ENCODE data around the gene AGAP1. TPM values are rescaled to one million over a fixed set of nuclear protein-coding genes. Genes with fewer than 3 reads are reported as not detected.
A peak's percentile ranks its signal among the peaks of the same experiment; 100 is the strongest.

Gene AGAP1
- total RNA-seq, 1 donor from 2014 or later = 20.4 TPM

DNA sequence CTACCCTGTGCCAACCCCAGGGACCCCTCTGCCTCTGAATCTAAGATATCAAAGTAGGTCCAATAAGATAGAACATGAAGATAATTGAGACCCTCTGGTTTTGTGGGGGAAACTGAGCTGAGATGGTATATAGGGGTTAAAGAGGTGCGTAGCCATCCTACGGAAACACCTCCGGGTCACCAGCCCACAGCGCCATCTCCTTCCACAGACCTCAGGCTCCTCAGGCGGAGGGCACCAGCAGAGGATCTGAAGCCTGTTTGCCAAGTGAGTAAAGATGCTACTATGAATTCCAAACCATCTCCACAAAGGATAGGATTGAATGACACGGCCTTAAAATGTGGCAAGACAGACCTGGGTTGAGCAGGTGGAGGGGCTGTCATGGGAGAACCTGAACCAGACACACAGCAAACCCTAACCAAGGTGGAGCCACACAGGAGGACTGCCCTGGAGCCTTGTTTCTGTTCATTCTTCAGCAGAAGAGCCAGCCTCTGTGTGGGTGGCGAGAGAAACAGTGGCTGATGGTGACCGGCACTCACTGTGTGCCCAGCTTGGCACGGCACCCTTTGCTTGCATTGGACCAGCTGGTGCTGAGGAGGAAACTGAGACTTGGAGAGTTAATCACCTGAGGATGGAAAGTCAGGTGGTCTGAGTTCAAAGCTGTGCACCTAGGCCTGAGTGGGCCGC is 664.1 kb downstream of the AGAP1 start:
- H3K9me3 Mint-ChIP-seq = peaks cover 11% of the 10 kb centered on the region
- peaks cover 73% of the 10 kb centered on the region for H4K20me1 ChIP-seq (ENCODE audit: low read depth)
- H2AFZ ChIP-seq (replicated peaks) = no peak overlapping the region
- H3K9me3 ChIP-seq (ENCODE audit: low read depth) = no peaks in the 10 kb centered on the region
- H3K4me3 ChIP-seq = no peak overlapping the region
- H3K36me3 Mint-ChIP-seq = peaks cover 5% of the 10 kb centered on the region
- no peaks in the 10 kb centered on the region for H3K36me3 ChIP-seq
- no peak for DNase-seq (ENCODE audit: low spot score)
- peaks cover 53% of the 10 kb centered on the region for H3K27me3 Mint-ChIP-seq (ENCODE audit: insufficient read depth, low read depth)
- peaks cover 17% of the 10 kb centered on the region for H3F3A ChIP-seq (ENCODE audit: low read depth)
- H3K27me3 ChIP-seq = peaks cover 100% of the 10 kb centered on the region
- H3K4me2 ChIP-seq = no peak overlapping the region
- H3K27ac Mint-ChIP-seq = no peak overlapping the region
- H3K4me3 Mint-ChIP-seq = no peak overlapping the region
- no peak overlapping the region for H3K27ac ChIP-seq
- no peak overlapping the region for H3K9ac ChIP-seq
- peaks cover 34% of the 10 kb centered on the region for H3K4me1 Mint-ChIP-seq
- peaks cover 16% of the 10 kb centered on the region for H3K4me1 ChIP-seq
- no peaks in the 10 kb centered on the region for H3K79me2 ChIP-seq (ENCODE audit: low read depth)
- TF ChIP-seq EZH2phosphoT487 (IDR thresholded peaks at IDR 0.05) = no peak
- TF ChIP-seq EZH2 (IDR thresholded peaks at IDR 0.05) = no peak
- TF ChIP-seq, protein P1, sequence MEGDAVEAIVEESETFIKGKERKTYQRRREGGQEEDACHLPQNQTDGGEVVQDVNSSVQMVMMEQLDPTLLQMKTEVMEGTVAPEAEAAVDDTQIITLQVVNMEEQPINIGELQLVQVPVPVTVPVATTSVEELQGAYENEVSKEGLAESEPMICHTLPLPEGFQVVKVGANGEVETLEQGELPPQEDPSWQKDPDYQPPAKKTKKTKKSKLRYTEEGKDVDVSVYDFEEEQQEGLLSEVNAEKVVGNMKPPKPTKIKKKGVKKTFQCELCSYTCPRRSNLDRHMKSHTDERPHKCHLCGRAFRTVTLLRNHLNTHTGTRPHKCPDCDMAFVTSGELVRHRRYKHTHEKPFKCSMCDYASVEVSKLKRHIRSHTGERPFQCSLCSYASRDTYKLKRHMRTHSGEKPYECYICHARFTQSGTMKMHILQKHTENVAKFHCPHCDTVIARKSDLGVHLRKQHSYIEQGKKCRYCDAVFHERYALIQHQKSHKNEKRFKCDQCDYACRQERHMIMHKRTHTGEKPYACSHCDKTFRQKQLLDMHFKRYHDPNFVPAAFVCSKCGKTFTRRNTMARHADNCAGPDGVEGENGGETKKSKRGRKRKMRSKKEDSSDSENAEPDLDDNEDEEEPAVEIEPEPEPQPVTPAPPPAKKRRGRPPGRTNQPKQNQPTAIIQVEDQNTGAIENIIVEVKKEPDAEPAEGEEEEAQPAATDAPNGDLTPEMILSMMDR (IDR thresholded peaks at IDR 0.05) = no peak

DNA sequence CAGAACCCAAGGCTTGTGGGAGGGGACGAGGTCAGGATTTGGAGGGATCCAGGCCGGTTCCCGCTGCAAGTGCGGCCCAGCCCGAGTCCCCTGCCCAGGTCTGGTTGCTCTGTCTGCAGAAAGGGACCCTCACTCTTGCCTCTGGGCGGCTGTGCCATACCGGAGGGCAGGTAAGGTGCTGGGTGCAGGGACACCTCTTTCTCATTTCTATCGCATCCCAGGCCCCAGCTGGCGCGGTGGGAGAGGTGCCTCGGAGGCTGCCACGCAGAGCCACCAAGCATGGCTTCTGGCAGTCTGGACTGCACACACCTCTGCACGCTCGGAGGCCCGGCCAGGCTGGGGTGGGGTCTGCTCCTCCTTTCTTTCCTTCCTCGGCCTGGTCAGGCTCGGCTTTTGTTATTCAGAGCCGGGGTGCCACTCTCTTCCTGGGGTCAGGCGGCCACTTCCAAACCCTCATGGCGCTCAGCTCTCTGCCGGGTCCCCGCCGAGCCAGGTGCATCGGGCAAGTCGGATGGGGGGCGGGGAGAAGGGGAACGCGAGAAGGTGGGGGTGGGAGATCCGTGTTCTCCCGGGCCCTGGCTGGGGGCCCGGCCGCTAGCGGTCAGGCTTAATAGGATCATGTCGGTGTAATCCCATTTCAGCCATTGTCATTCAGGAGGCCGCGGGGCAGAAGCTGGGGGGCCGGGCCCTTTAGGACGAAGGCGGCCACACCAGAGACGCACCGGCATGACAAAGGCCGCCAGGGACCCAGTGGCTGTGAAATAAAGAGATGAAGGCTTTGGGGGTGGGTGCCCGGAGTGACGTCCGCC is 665.3 kb downstream of the AGAP1 start:
- peak overlapping the region; percentile 77 for H3K4me3 Mint-ChIP-seq
- peaks cover 3% of the 10 kb centered on the region for H3K36me3 Mint-ChIP-seq
- peak; percentile 91 for DNase-seq (ENCODE audit: low spot score)
- peak overlapping the region; percentile 77 for H3K4me2 ChIP-seq
- no peak overlapping the region for H3K9ac ChIP-seq
- peaks cover 3% of the 10 kb centered on the region for H3K9me3 Mint-ChIP-seq
- peaks cover 84% of the 10 kb centered on the region for H4K20me1 ChIP-seq (ENCODE audit: low read depth)
- no peak overlapping the region for H3K27ac ChIP-seq
- H3K27me3 ChIP-seq = peaks cover 100% of the 10 kb centered on the region
- H3K27me3 Mint-ChIP-seq (ENCODE audit: insufficient read depth, low read depth) = peaks cover 53% of the 10 kb centered on the region
- H2AFZ ChIP-seq (replicated peaks) = no peak overlapping the region
- H3K9me3 ChIP-seq (ENCODE audit: low read depth) = no peaks in the 10 kb centered on the region
- peak; percentile 91 for TF ChIP-seq EZH2phosphoT487 (IDR thresholded peaks at IDR 0.05)
- TF ChIP-seq EZH2 (IDR thresholded peaks at IDR 0.05) = peak; percentile 78
- TF ChIP-seq, protein P1 (IDR thresholded peaks at IDR 0.05) = no peak
- peaks cover 21% of the 10 kb centered on the region for H3F3A ChIP-seq (ENCODE audit: low read depth)
- no peaks in the 10 kb centered on the region for H3K36me3 ChIP-seq
- H3K79me2 ChIP-seq (ENCODE audit: low read depth) = no peaks in the 10 kb centered on the region
- H3K4me1 Mint-ChIP-seq = peaks cover 34% of the 10 kb centered on the region
- peak overlapping the region; percentile 31 for H3K4me3 ChIP-seq
- H3K27ac Mint-ChIP-seq = no peak overlapping the region
- peaks cover 27% of the 10 kb centered on the region for H3K4me1 ChIP-seq

DNA sequence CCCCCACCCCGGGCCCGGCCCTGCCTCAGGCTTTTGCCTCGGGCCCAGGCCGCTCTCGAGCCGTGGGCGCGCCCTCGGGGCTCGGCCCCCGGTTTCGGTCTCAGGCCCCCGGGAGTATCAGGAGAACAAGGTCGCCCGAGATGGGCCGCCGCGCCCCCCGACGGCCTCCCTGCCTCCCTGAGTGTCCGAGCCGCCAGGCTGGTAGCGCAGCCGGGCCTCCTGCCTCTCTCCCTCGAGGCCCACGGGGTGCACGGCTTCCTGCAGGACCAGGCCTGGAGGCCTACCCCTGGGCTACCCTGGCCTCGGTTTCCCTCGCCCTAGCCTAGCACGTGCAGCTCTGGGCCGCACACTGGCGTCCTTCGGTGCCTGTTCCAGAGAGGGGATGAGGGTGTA is 665.9 kb downstream of the AGAP1 start:
- Histone ChIP-seq H3K27ac (no peak overlapping the region), H3K4me3 (peak overlapping the region; percentile 31), H3K79me2 (ENCODE audit: low read depth) (no peaks in the 10 kb centered on the region), H3K9ac (no peak overlapping the region), H3K27me3 (peaks cover 100% of the 10 kb centered on the region), H3K4me2 (peak overlapping the region; percentile 77), H4K20me1 (ENCODE audit: low read depth) (peaks cover 90% of the 10 kb centered on the region), H3K9me3 (ENCODE audit: low read depth) (no peaks in the 10 kb centered on the region), H2AFZ (replicated peaks) (no peak overlapping the region), H3K36me3 (no peaks in the 10 kb centered on the region), H3K4me1 (peaks cover 33% of the 10 kb centered on the region), H3F3A (ENCODE audit: low read depth) (peaks cover 27% of the 10 kb centered on the region)
- Mint-ChIP-seq H3K4me1 (peaks cover 36% of the 10 kb centered on the region), H3K36me3 (peaks cover 2% of the 10 kb centered on the region), H3K9me3 (no peaks in the 10 kb centered on the region), H3K27ac (no peak overlapping the region), H3K4me3 (no peak overlapping the region), H3K27me3 (ENCODE audit: insufficient read depth, low read depth) (peaks cover 53% of the 10 kb centered on the region)
- TF ChIP-seq, protein P1 (IDR thresholded peaks at IDR 0.05) = no peak
- TF ChIP-seq EZH2 (IDR thresholded peaks at IDR 0.05) (peak; percentile 72), EZH2phosphoT487 (IDR thresholded peaks at IDR 0.05) (peak; percentile 28)
- DNase-seq (ENCODE audit: low spot score) = no peak

Measured in neural progenitor cell (in vitro differentiated cells).